HG03159 (cell line): ENCODE data around the gene PANK1.
A peak's percentile ranks its signal among the peaks of the same experiment; 100 is the strongest.
"Not testable (repeated sequence)": the region's sequence is repeated elsewhere in the genome, so short reads cannot be mapped to it uniquely, and the experiment has no call there.

Experiments used
- ATAC-seq: cut with Tn5 transposase; IDR thresholded peaks from one replicate; pipeline ENCODE4 v1.9.1; 2021; ENCODE audit warnings: mild to moderate bottlenecking, moderate library complexity; ENCODE audit not compliant: unreplicated experiment

PANK1 gene

DNA sequence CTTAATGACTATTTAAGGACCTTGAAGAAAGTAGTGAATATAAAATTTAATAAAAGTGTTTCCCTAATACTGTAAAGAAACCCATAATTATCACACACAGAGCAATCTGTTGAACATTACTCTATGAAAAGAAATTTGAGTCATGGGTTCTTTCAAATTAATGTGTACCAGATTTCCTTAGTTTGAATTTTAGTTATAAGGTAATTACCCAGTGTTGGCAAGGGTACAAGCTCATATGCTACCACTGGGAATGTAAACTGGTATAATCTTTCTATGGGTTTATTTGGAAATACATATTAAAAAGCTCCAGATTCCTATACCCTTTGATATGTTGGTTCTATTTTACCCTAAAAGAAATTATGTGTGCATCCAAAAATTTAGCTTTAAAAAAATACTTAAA lies 22.9 kb downstream of the PANK1 start:
- no peak for ATAC-seq

DNA sequence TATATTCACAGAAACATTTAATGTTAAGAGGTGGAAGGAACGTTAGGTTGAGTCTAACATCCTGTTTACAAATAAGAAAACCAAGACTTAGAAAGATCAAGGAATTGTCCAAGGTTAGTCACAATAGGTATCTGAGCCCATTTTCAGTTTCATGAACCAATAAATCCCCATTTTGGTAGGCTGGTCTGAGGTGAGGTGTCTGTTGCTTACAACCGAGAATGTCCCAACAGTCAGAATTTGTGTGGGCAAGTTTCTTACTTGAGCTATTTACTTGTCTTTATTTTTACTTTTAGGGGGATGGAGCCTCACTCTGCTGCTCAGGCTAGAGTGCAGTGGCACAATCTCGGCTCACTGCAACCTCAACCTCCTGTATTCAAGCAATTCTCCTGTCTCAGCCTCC lies 23.6 kb downstream of the PANK1 start:
- no peak for ATAC-seq

DNA sequence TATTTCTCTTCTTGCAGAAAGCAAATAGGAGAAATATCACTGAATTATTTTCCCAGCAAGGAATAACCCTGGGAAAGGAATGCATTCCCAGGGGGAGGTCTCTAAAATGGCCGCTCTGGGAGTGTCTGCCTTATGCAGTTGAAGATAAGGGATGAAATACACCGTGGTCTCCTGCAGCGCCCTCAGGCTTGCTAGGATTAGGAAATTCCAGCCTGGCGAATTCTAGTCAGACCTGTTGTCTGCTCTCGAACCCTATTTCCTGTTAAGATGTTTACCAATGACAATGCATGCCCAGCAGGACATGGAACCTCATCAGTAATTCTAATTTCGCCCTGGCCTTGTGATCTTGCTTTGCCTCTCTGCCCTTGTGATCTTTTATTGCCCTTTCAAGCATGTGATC lies 24.7 kb downstream of the PANK1 start:
- ATAC-seq, result not testable (repeated sequence)

DNA sequence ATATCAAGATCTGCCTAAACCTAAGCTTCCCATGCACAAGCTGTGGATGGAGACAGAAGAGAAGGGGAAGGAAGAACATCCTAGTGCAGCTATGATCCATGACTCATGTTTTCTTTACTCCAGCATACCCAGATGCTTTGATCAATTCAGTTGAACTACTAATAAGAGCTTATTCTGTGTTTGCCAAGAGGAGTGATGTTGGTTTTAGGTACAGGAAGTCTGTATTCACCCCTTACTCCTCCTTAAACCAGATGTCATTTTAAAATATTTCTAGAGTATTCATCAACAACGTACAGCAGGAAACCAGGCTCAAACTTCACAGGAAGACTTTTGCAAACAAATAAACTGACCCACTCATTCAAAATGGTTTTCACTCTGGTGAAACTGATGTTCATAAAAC lies 29.2 kb downstream of the PANK1 start:
- no peak for ATAC-seq

DNA sequence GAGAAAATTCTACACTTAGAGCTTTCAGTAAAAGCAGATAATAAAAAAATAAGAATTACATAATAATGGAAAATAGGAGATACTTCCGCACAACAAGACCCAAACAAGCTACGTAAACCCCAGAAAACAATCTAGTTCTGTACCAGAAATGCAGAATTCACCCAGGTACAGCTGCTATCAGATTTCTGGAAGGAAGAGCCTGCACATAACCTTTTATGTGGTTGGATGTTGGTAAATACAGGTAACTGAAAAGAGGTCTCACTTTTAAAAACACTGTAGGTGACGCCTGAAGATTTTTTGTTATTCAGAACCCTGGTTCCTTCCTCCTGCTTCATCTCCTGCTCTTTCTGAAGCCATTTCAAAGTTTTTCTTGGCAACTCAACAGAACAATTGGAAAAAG lies 29.9 kb downstream of the PANK1 start:
- no peak for ATAC-seq

DNA sequence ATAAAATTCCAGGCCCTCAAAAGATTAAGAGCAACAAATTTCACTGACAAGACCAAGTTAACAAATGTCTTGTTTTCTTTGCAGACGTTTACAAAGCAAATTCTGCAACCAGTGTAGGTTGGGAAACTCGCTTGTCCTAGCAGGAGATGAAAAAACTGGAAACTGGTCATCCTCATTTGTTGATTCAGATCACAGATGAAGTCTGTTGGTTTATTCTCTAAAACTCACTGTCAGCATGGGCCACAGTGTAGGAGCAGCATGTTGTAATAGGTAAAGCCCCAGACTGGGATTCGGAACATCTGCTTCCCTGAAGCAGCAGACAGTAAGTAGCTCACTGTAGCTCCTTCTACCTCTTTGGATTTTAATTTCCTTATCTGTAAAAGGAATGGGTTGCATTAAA lies 31.5 kb downstream of the PANK1 start:
- no peak for ATAC-seq

DNA sequence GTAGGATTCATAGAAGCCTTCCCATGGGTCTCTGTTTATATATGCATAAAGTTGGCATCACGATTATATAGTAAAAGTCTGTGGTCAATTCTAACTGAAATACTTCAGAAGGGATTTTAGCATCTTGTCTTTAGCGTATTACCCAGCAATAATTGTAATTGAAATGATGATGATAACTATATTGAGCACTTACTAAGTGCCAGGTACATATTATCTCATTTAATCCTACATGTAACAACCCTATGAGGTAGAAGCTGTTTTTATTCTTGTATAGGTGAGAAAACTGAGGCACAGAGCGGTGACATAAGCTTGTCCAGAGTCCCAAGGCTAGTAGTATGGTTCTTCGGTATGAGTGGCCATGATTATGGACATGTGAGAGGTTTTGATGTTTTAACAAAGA lies 33.8 kb downstream of the PANK1 start:
- ATAC-seq, result no peak

DNA sequence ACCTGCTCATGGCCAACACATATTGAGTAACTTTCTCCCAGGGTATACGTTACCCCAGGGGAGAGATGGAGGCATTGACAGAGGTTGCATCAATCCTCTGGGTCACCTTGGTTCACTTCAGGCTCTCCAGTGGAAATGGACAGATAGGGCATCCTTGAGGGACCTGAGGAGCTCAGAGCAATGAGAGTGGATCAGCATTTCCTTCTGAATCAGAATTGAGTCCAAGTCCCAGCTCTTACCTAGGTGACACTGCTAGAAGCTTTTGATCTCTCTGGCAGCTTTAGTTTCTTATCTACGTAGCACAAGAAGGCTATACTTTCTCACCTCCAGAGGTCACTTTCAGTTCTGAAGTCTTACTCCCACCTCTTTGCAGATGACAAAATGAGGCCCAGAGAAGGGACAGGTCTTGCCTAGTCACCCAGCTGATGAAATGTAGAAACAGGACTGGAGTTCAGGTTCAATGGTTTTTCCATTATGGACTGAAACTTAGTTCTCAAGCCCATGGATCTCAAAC lies 35.2 kb downstream of the PANK1 start:
- ATAC-seq, result peak; percentile 78

DNA sequence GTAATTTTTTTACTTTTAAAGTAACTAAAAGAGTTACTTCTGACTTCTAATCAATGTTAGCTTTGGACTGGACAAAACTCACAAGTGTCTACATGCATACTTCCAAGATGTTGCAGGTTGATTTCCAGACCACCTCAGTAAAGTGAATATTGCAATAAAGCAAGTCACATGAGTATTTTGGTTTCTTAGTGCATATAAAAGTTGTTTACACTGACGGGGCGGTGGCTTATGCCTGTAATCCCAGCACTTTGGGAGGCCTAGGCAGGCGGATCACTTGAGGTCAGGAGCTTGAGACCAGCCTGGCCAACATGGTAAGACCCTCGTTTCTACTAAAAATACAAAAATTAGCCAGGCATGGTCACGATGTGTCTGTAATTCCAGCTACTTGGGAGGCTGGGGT lies 40.8 kb downstream of the PANK1 start:
- ATAC-seq, result no peak

DNA sequence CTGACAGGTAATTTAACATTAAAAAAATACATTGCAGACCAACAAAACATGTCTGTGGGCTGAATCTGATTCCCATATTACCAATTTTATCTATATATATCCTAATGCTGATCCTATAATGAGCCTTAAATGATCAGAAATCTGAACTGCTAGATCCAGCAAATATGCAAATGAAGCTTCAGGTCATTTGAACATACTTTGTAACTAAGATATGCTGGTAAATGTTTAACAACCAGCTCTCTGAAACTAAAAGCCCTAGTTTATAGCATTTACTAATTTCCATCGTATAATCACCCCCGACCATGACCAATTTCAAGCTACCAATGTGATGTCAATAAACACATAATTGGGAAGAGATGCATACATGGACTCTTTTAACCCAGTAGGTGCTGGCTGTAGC lies 42.1 kb downstream of the PANK1 start:
- no peak for ATAC-seq

DNA sequence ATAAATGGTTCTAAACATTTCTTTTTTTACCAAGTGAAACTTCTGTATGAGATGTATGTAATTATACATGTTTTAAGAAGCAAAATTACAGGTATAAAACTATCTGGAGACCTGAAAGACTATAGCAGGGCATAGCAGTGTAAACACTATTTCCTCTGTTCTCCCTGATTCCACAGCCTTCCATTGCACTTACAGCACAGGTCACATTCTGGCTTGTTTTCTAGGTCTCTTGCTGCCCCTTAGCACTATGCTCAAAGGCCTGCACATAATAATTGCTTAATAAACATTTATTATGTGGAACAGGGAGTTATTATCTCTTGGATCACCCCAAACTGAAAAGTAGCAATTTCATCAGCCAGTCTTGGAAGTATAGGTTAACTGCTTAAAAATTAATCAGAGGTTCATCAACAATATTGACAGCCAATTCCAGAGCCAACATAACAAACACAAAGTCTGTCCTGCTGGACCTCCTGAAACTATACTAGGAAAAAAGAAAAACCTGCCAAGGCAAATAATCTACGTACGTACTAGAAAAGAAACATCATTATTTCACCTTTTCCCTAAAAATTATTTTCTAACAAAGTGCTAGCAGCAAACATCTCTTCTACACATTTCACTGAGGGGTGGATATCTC lies 43.2 kb downstream of the PANK1 start:
- no peak for ATAC-seq

DNA sequence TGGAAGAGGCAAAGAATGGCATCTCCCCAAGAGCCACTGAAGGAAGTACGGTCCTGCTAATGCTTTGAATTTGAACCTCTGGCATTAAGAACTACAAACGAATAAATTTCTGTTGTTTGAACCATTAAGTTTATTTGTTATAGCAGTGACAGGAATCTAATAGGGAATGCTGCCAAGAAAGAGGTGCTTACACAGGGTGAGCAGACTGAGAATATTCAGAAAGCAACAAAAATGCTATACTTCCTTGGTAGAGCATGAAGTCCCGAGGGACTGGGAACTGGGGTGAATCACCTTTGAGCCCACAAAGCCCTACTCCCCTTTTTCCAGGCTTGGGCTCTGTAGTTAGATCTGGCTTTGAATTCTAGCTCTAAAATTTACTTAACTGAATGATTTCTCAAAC lies 45.0 kb downstream of the PANK1 start:
- ATAC-seq, result no peak

DNA sequence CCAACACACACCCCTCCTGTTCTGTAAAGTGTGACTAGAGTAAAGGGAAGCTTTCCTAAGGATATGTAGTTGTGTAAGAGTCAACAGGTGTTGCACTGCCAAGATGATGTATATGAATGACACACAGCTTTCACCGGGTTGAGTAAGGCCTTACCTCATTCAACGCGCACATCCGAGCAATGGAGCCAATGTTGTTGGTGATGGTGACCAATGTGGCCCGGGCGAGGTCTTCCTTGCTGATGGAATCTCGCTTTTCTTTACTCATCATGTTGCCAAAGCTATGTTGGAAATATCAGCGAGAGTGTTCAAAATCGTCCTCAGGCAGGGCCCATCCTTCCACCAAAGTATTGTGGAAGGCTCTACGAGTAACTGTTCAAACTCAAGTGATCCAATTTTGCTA lies 52.0 kb downstream of the PANK1 start:
- no peak for ATAC-seq

DNA sequence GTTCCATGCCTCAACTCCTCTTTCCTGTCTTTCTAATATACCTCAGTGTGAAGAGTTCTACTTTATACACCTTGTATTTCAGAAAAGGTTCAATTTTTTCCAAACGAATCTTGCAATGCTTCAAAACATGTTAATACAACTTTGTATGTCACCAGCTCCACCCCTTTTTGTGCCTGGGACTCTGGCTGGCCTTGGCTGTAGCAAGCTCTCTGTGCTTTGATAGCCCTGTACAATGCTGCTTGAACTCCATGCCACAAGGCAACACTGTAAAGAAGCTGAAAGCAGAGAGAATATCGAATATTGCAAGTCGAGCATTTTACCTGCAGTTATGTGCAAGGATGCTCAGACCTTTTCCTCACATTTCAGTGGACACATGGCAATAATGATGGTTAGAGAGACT lies 52.5 kb downstream of the PANK1 start:
- no peak for ATAC-seq

DNA sequence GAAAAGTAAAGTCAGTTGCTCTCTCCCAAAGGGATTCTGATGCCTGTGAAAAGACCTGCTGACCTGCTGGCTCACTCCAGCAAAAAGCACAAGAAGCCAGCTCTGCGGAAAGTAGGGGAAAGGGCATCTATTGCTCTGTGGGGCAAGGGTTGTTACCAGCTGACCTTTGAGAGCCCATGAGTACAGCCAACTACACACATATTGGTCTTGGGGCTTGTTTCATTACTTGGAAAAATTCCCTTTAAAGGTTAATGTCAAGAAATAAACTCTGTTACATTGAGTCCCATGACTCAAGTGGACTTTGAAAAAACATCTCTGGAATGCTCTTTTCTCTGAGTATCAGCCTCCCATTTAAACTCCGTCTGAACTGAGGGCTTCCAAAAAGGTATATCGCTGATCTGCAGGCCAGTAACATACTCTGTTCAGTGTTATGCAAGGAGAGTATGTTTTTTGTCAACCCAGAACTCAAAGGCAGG lies 53.2 kb downstream of the PANK1 start:
- no peak for ATAC-seq

DNA sequence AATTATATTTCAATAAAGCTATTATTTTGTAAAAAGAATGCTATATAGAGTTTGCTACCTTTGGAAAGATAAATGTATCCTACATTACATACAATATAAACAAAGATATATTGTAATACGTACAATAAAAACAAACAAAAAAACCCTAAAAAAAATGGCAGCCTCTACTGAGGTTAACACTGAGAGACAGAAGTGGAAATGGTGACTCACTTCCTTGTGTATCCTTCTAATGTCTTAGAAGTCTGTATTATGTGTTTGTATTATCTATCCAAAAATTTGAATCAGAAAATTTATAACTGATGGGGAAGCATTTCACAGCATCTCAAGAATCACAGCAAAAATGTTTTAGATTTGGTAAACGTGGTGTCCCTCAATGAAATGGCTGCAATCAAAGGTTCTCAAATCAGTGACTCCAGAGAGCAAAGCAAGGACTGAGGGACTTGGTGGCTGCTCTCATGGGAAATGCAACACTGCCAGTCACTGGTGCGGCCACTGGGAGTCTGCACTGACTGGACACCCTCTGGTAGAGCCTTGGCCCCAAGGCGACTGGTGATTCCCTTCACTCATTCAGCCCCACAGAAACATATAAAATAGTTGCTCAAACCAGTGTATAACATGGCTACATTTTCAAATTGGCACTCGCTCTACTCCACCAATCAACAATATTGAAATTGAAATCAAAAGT lies 53.8 kb downstream of the PANK1 start:
- no peak for ATAC-seq

DNA sequence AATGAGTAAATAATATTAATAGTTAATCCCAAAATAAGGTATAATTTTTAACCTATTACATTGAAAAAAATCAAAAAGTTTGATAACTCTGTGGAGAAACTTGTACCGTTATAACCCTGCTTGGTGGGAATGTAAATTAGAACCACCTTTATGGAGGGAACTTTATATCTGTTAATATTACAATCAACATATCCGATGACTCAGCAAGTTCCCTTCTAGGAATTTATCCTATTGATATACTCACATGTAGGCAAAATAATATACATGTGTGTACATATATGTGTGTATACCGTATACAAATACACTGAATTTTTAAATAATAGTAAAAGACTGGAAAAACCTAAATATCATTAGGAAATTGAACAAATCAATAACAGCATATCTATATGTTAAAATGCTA lies 54.7 kb downstream of the PANK1 start:
- ATAC-seq, result no peak

DNA sequence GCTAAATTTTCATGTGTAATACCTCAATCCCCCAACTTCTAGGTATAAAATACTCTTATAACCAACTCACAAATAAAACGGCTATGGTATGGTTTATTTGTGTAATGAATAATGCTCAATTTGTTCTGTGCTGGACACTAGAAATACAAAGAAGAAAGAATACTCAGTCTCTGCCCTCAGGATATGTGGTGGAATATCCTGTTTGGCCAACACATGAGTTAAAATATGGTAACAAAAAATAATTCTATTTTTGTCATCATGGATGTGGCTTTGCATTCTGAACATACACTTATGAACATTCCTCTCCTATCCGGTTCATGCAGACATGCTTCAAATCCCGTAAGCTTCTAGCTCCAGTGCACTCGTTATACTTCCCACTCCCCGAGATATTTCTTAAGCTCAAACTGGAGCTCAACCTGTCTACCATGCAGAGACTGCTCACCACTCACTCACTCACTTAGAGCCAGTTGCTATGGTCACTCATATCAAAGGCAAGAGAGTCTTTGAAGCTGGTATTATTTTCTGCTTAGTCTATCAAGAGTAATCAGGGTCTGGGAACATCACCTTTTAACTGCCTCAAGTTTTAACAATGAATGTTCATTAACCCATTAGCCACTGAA lies 55.8 kb downstream of the PANK1 start:
- ATAC-seq, result no peak

DNA sequence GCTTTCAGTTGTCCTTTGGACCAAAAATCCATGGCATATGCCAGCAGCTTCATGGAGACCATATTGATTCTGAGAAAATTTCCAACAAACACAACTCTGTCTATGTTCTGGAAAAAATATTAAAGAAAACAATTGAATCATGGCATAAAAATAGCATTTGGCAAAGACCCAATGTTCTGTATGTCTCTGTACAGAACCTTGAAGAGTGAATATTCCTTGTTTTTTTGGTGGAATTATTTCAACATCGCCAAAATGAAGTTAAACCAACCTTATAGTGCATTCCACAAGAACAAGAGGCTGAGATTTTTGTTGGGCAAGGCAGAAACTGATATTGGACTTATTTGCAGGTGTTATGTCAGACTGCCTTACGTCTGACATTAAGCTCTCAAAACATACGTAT lies 56.4 kb downstream of the PANK1 start:
- no peak for ATAC-seq

DNA sequence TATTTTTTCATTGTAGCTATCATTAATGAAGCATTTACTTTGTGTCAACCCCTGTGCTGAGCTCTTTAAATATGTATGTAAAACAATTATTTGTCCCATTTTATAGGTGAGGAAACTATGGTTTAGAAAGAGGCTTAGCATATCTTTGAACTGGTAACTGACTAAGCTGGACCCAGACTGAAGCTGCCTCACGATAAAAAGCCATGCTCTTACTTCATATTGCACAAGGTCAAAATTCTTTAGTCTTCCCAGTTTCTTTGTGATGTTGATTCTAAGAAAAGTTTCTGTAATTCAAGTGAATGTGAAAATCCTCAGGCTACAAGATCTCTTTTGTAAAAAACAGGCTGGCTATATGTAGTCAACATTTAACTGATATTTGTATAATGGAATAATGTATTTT lies 63.0 kb downstream of the PANK1 start:
- no peak for ATAC-seq

DNA sequence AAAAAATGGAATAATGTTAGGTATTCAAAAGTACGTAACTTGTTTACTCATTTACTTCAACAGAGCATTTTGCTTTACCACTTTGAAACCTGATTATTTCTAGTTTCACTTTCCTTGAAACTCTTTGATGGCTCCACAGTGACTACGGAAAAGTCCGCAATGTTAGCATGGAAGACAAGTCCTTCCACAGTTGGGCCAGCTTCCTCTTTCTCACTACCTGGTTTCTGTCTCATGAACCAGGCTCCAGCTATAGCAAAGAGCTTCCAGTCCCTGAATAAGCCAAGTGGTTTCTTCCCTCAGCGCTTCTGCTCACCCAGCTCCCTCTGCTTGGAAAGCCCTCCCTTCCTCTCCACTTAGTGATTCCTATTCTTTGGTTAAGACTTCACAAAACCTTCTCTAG lies 64.8 kb downstream of the PANK1 start:
- no peak for ATAC-seq

DNA sequence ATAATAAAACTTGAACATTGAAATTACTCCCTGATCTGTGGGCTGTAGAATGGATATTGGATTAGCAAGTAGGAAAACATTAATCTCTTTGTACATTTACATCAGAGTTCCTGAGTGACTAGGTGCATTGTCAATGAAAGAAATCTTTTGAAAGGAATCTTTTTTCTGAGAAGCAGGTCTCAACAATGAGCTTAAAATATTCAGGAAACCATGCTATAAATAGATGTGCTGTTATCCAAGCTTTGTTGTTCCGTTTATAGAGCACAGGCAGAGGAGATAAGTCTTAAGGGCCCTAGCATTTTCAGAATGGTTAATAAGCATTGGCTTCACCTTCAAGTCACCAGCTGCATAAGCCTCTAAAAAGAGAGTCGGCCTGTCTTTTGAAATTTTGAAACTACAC lies 68.3 kb downstream of the PANK1 start:
- ATAC-seq, result no peak
